GM19193 (cell line): ENCODE measurements around the gene VGLL1.

Source experiments
- POLR2A ChIP-seq: IDR thresholded peaks from 4 replicates; pipeline ENCODE4 v1.6.1; 2011; ENCODE audit not compliant: insufficient read depth, insufficient read length; ENCODE audit errors: extremely low read depth

The VGLL1 gene

DNA sequence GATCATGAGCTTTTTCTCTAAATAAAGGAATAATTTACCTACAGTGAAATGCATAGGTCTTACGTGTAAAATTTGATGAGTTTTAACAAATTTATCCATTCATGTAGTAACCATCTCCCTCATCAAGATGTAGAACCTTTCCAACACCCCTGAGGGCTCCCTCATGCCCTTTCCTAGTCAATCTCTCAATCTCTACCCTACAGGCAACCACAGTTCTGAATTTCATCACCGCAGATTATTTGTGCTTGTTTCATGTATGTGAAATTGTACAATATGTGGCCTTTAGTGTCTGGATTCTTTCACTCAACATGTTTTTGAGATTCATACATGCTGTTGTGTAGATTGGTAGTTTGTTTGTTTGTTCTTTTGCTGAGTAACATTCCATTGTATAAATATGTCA, 2.1 kb downstream of the VGLL1 start:
- TF ChIP-seq POLR2A: no peak

DNA sequence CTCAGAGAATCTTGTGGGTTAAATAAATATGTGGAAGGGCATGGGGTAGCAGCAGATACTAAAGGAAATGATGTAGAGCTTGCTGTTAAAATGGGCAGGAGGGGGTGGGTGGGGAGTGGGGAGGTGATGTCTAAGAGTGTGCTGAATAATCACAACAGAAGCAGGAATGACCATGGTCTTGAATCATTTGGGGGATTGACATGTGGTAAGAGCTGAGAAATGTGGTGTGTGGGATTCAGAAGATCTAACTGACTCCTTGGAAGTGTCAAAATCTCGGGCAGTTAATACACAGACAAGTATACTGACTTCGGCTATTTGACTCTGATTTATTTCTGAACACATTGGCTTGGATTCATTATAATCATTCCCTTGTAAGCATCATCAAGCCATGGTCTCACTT, 6.8 kb downstream of the VGLL1 start:
- no peak for TF ChIP-seq POLR2A

DNA sequence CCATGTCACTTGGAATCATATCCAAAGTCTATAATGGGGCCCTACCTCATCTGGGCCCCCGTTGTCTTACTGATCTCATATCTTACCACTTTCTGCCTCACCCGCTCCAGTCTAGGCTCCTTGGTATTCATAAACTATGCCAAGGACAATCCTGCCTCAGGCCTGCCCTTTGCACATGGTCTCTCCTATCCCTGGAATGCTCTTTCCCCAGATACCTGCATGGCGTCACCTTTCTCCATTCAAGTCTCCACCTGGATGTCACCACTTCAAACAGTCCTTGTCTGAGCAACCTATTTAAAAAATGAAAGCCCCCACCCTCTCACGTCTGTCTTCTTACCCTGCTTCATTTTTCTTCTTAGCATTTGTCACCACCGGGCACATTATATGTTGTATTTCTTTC, 8.2 kb downstream of the VGLL1 start:
- no peak for TF ChIP-seq POLR2A

DNA sequence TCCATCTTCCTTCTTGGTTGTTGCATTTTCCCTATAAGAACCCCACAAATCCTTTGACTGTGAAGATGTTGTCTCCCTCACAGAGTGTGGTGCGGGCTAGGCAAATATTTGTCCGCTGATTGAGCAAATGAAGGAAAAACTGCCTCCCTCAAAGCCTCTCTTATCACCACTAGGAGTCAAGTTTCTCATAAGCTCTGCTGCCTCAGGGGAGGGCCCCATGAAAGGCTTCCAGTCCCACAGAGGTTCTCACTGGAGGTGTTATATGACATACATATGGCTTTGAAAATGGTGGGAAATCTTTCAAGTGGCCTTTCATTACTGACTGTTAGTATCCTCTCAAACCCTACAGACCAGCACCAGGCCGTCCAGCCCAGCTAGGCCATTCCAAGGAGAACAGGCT, 9.3 kb downstream of the VGLL1 start:
- no peak for TF ChIP-seq POLR2A

DNA sequence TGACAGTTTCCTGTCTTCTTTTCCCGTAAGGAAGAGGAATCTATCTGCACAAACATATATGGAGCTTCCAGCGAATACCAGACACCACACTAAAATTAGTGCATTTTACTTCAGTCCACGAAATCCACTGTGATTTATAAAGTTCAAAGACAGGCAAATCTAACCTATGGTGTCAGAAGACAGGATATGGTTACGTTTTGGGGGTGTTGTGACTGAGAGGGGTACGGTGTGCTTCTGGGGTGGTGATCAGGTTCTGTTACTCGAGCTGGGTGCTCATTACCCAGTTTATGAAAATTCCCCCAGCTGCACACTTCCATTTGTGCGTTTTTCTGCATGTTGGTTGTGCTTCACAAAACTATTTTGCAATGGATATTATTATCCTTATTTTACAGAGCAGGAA, 10.3 kb downstream of the VGLL1 start:
- TF ChIP-seq POLR2A: no peak

DNA sequence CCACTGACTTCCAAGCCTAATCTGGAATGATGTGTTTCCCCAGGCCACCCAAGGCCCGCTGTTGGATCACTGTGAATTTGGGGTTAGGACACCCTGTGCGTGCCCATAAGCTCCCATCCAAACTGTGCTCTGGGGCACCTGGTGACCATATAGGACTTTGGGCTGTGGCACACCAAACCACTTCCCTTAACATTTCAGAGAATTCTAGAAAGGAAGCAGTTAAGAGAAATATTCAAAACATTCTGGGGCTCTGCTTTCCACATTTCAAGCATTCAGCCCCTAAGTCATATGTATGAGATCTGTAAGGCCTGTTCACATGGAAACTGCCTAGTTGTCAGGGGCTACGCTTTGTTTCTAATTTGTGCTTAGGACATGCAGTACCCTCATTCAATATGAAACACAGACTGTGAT, 14.4 kb downstream of the VGLL1 start:
- no peak for TF ChIP-seq POLR2A

DNA sequence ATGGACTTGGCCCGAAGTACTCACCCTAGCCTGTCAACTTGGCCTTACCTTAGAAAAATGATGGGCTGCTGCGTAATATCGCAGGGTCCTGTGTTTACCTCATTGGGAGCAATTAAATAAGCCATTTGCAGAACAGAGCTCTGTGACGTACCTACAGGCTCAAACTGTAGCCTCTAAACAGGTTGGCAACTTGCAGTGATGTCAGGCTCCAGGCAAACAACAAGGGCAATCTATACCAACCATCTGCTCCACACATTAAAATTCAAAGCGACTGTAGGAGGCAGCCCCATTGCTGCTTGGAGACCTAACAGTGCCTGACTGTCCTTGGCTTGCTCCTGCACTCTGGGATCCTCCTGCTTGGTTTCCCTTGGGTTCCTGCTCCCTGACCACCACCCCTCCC, 17.2 kb downstream of the VGLL1 start:
- TF ChIP-seq POLR2A: no peak

DNA sequence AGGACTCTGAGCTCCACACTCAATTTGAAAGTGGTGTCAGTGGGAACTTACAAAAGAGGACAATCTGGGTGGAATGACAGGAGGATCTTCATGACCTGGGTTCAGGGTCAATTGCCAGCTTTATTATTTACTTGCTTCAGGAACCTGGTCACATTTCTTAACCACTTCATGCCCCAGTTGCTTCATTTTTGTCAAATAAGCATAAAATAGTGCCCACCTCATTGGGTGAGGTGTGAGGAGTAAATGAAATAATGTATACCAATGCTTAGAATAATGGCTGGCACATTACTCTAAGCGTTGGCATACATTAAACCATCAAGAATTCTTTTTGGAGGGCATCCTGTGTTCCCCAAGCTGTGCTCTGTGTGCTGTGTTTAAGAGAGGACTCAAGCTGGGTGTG, 19.4 kb downstream of the VGLL1 start:
- TF ChIP-seq POLR2A: no peak

DNA sequence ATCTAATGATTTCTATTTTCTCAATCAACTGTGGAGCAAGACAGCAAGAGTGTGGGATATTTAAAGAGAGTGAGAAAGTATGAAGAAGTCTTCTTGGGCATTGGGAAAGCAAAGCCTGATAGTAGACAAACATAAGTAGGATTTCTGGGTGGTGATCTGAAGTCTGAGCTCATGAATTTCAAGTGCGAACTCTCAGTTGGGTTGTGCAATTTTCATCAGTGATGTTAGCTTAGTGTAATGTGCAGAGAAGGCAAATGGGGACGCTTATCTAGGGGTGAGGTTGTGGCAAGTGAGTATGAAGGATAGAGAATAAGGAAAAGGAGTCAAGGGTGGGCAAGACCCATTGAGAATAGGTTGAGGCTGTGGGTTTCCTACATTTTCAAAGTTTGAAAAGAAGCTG, 23.7 kb downstream of the VGLL1 start:
- no peak for TF ChIP-seq POLR2A

DNA sequence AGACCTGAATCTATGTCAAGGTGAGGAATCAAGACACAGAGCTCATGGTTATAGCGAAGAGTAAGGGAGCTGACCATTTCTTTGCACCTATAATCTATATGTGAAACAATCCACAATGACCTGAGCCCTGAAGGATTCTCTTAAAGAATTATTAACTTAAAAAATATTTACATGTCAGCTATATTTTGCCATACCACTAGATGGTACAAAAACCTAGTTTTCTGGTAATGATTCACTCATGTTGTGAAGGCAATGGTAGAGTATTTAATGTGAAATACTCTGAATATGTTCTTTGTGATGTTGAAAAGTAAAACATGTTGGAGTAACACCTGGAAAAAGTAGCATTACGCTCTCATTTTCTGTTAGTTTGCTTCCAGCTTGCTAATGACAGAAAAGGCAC, 40.0 kb downstream of the VGLL1 start:
- no peak for TF ChIP-seq POLR2A

DNA sequence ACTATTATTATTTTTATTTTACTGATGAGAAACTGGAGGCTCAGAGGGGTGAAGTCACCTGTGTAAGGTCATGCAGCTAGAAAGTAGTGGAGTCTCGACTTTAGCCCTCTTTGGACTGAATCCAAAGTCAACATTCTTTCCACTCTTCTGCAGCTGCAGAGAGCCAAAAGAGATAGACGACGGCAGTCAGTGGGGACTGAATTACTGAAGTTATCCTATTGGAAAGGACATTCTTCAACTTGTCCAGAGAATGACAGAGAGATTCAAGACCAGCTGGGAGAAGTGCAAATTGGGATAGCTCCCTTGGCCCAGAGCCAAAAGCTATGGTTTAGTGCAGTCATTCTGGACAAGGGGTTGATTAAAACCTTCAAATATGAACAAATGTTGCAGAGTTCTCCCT, 42.5 kb downstream of the VGLL1 start:
- no peak for TF ChIP-seq POLR2A

DNA sequence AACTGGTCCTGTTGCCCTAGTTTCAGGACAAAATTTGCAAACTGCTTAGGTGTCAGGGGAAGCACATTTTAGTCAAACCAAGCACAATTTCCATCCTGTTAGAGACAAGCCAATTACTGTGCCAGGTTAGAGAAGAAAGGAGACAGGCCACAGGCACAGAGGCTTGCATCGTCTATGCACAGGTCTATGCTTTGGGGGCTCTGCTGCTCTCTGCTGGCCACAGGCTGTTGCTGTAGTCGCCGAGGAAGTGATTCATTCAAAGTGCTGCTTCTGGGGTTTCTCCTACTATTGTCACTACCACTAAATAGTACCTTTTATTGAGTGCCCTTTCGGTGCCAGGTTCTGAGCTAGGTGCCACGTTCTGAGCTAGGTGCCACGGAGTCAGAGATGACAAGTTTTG, 45.5 kb downstream of the VGLL1 start:
- no peak for TF ChIP-seq POLR2A

DNA sequence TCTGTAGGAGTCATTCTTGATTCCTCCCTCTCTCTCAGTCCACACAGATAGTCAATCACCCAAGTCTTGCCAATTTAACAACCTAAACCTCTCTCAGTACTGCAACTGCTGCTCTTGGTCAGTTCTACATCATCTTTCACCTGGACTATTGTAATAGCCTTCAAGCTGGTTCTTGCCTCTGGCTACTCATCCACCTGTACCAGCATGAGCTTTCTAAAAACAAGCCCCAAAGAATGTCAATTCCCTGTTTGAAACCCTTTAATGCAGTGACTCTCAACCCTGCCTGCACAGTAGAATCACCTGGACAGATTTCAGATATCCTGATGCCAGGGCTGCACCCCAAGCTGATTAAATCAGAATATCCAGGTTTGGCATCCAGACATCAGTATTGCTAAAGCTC, 48.3 kb downstream of the VGLL1 start:
- no peak for TF ChIP-seq POLR2A

DNA sequence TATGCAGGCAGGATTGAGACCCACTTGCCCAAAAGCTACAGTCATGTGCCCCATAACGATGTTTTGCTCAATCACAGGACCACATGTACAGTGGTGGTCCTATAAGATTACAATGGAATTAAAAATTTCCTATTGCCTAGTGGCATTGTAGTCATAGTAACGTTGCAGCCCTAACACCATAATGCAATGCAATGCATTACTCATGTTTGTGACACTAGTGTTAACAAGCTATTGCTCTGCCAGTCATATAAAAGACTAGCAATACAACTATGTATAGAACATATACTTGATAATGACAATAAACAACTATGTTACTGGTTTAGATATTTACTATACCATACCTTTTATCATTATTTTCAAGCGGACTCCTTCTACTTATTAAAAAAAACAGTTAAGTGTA, 50.6 kb downstream of the VGLL1 start:
- no peak for TF ChIP-seq POLR2A

DNA sequence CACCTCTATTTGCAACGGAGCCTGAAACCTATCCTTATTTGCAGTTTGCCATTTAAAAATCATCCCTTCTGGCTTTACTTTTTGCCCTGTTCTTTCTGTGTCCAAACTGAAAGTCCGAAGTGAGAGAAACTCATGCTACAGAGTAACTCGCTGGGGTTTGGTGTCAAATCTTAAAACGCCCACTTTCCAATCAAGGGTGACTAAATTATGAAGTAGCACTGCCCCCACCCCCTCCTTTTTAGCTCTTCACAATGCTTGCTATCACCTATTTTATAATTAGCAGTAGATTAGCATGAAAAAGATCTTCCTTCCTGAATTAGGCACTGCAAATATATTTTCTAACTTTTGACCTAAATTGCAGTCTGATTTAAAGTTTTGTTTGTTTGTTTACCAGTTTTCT, 52.5 kb downstream of the VGLL1 start:
- no peak for TF ChIP-seq POLR2A

DNA sequence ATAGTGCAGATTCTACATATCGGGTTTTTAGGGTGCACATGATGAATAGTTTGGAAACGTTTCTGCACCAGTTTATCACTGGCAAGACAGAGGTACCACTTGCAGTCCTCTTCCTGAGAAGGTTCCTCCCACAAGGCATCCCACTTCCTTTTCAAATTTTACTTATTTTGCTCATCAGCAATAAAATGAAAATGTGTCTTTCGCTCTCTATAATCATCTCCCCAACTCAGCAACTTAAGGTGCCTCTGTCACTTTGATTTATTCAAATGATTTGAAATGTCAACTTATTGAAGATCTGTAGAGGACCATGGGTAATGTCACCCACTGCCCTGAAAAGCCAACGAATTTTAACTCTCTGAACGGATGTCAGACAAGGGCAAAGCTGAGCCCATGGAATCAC, 53.2 kb downstream of the VGLL1 start:
- TF ChIP-seq POLR2A: no peak

DNA sequence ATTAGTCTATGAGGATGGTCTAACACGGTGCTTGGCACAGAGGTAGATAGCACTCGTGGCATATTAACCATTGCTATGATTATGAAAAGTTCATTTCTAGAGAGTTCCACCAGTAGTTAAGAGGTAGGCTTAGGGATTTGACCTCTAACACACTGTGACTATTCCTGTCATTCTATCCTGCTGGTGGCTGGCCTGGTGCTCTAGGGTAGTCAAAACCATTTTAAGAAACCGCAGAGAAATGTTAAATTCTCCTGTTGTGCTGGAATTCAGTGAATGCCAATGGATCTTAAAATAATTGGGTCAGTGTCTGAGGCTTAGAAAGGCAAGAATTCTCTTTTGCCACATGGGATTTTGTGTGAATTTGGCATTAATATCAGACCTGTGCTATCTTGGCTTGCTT, 53.9 kb downstream of the VGLL1 start:
- TF ChIP-seq POLR2A: no peak

DNA sequence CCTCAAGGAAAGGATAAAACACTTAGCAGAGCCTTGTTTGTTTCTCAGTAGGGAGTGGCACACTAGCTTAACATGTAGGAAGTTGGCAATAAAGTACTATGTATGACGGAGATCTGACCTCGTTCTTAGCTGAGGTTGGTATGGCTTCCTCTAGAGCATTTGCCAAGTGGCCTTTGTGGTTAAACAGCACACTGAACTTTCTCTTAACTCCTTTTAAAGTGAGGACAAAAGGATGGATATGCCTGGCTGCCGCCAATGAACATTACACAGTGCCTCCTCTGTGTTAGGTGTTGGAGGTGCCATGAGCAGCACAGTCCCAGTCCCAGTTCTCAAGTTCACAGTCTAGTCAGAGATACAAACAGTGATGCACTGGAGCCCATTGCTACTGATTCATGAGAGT, 54.4 kb downstream of the VGLL1 start:
- no peak for TF ChIP-seq POLR2A

DNA sequence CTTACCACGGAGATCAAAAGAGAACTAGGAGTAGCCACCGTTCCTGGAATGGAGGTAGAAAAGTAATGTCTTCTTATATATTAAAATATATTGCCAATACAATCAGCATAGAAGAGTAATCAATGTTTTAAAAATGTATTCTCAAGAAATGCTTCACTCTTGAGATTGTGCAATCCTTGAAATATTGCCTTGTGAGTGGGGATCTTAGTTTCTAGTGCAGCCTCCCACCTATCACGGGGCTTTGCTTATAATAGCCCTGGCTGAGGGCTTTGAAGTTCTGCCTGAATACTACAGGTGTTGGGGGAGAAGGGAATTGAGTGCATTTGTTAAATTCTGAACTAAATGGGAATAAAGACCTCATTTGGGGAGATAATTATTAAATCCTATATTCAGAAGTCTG, 55.5 kb downstream of the VGLL1 start:
- TF ChIP-seq POLR2A: no peak

DNA sequence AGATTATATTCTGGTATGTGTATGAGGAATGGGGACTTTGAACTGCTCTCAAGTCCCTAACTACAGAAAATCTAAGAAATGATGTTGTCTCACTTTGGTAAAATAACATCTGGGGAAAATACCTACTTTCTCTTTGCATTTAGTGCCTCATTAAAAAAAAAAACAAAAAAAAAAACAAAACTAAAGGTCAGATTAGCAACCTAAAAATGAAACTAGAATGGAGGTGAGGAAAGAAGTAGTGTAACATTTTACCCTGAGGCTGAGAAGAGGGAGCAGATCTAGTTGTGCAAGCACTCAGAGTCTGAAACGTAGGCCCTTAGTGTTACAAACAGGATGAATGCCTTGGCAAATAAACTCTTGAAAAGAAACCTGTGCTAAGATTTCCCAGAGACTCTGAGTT, 56.0 kb downstream of the VGLL1 start:
- no peak for TF ChIP-seq POLR2A
